GM10847 (cell line): ENCODE data around the gene LRRC63.
A peak's percentile ranks its signal among the peaks of the same experiment; 100 is the strongest.

Experiments
- POLR2A ChIP-seq: IDR thresholded peaks from 2 replicates; pipeline ENCODE4 v1.6.1; 2011; ENCODE audit not compliant: insufficient read length; ENCODE audit errors: extremely low read depth

Gene LRRC63

GRCh38 chr13:46211483-46212351 lies at the start of gene LRRC63:
Gene LRRC63 (plus strand): TSS chr13:46211928. CDS start chr13:46213035, 1,107 bp downstream.
- peak; percentile 47 for TF ChIP-seq POLR2A

GRCh38 chr13:46164661-46165060 lies 47.1 kb upstream of the LRRC63 start:
- no peak for TF ChIP-seq POLR2A

GRCh38 chr13:46165485-46166223 lies 46.1 kb upstream of the LRRC63 start:
- TF ChIP-seq POLR2A: no peak

DNA sequence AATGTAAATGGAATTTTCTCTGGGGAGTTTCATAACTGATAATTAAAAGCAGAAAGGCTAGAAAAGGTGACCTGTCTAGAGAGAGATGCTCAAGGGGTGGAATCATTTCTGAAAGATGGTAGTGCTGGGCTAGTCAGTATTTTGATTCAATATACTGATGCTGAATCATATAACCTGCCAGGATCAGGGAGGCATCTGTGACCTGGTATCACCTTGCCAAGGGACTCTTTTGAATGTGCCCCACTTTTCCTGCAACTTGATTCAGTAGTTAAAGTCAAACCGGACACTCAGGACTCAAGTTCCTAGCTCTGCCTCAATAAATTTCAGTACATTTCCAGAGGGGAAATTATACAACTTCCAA lies 45.5 kb upstream of the LRRC63 start:
- TF ChIP-seq POLR2A: no peak

GRCh38 chr13:46166947-46167610 lies 44.6 kb upstream of the LRRC63 start:
- no peak for TF ChIP-seq POLR2A

- TF ChIP-seq POLR2A: peak; percentile 32
Measured at GRCh38 chr13:46168341-46168740, 43.4 kb upstream of the LRRC63 start.

DNA sequence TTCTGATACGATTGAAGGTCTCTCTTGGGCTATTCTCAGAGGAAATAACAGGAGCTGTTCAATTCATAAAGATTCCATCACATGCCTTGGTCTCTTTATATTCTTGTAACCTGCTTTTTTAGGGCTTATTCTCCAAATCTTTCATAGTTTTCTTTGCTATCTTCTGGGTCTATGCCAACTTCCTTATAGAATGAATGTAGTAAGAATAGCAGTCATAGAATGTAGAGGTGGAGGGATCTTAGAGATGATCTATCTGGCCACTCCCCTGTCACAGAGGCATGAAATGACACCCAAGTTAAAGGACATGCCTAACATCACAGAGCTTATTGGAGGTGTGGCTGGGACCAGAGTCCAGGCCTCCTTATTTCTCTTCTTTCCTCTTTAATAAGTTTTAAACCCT lies 42.9 kb upstream of the LRRC63 start:
- no peak for TF ChIP-seq POLR2A

GRCh38 chr13:46169758-46170157 lies 42.0 kb upstream of the LRRC63 start:
- no peak for TF ChIP-seq POLR2A

DNA sequence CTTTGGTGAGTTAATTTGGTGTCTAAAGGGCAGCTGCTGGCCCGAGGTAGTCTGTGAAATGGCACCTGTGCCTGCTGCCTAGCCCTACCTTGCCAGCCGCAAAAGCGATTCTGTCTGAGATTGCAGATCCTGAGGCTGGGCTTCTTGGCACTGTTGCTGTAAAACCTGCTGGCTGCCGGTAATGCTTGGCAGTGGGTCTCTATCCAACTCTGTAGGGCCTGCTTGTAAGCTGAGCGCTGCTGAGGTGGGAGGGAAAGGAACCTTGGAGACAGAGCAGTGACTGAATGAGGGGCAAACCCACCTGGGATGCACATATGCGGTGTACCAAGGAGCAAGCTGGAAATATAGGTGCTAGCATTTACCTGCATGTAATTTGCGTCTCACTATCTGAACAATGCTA lies 41.5 kb upstream of the LRRC63 start:
- TF ChIP-seq POLR2A: no peak

DNA sequence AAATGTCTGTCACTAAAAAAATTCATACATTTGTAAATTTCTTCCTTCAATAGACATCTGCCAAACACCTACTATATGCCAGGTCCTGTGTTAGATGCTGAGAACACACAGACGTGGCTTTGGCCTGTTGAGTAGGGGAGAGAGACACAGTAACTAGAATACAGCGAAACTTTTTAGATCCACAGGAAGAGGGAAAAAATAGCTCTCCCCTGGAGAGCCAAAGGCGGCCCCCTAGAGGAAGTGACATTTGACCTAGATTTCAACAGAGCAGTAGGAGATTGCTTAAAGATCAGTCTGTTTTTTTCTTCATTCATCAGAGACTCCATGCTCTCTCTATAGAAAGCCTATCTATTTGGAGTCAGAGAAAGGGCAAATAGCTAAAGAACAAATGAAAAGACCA lies 41.0 kb upstream of the LRRC63 start:
- TF ChIP-seq POLR2A: no peak

DNA sequence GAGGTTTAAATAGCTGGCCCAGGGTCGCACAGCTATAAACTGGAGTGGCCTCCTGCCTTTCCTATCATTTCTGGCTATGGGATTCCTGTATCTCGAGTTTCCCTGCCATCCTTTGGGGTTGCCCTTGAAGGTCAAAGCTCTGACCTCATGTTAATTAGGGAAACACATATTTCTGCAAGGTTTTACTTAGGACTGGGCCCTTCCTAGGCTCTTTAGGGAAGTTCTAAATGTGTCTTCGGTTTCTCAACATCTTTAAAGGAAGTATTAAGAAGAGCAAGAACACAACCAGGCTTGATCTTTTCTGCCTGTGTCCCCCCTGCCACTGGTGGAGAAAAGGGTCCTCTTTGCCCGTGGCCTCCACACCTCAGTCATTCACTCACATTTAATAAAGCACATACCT lies 40.5 kb upstream of the LRRC63 start:
- TF ChIP-seq POLR2A: no peak

DNA sequence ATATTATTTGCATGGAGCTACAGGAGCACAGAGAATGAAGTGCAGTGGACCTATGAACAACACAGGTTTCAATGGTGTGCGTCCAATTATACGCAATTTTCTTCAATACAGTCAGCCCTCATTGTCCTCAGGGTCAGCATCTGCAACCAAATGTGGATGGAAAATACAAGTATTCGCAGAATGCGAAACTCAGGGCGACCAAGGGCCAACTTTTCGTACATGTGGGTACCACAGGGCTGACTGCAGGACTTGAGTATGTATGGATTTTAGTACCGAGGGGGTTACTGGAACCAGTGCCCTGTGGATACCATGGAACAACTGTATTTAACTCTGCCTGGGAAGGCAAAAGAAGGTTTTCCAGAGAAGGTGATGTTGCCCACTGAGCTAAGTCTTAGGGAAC lies 40.0 kb upstream of the LRRC63 start:
- no peak for TF ChIP-seq POLR2A

- TF ChIP-seq POLR2A: no peak
Measured at GRCh38 chr13:46172531-46172991, 39.2 kb upstream of the LRRC63 start.

- no peak for TF ChIP-seq POLR2A
Measured at GRCh38 chr13:46173656-46174055, 38.1 kb upstream of the LRRC63 start.

DNA sequence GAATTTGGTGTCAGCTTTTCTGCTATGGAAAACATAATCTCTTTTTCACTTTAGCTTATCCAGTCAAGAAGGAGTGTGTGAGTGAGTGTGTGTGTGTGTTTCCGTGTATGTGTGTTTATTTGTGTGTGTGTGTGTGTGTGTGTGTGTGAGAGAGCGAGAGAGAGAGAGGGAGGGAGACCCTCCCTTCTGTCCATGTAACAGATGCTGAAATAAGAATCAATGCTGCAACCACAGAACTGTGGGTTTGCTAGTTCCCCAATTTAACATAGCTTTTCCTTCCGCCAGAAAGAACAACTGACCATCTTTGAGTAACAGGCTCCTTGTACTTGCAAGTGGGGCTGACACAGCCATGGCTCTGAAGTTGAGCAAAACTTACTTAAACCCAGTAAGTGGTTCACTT lies 35.0 kb upstream of the LRRC63 start:
- no peak for TF ChIP-seq POLR2A

GRCh38 chr13:46178143-46178542 lies 33.6 kb upstream of the LRRC63 start:
- TF ChIP-seq POLR2A: no peak
